COR-L47 (cell line): ENCODE data around the gene TMEM191C.
"Not testable (repeated sequence)": the region's sequence is repeated elsewhere in the genome, so short reads cannot be mapped to it uniquely, and the experiment has no call there.

Experiments
- DNase-seq: peaks from one replicate; lab custom pipeline; 2025; lab: John Stamatoyannopoulos, UW

Gene TMEM191C

DNA sequence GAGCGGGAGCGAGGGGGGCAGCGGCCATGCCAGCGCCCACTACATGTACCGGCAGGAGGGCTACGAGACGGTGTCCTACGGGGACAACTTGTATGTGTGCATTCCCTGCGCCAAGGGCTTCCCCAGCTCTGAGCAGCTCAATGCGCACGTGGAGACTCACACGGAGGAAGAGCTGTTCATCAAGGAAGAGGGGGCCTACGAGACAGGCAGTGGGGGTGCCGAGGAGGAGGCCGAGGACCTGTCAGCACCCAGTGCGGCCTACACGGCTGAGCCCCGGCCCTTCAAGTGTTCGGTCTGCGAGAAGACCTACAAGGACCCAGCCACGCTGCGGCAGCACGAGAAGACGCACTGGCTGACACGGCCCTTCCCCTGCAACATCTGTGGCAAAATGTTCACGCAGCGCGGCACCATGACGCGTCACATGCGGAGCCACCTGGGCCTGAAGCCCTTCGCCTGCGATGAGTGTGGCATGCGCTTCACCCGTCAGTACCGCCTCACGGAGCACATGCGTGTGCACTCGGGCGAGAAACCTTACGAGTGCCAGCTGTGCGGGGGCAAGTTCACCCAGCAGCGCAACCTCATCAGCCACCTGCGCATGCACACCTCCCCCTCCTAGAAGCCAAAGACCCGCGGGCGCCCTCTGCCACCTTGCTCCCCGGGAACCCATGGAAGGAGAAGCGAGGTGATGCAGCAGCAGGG lies 20.9 kb upstream of the TMEM191C start:
- no peak for DNase-seq

DNA sequence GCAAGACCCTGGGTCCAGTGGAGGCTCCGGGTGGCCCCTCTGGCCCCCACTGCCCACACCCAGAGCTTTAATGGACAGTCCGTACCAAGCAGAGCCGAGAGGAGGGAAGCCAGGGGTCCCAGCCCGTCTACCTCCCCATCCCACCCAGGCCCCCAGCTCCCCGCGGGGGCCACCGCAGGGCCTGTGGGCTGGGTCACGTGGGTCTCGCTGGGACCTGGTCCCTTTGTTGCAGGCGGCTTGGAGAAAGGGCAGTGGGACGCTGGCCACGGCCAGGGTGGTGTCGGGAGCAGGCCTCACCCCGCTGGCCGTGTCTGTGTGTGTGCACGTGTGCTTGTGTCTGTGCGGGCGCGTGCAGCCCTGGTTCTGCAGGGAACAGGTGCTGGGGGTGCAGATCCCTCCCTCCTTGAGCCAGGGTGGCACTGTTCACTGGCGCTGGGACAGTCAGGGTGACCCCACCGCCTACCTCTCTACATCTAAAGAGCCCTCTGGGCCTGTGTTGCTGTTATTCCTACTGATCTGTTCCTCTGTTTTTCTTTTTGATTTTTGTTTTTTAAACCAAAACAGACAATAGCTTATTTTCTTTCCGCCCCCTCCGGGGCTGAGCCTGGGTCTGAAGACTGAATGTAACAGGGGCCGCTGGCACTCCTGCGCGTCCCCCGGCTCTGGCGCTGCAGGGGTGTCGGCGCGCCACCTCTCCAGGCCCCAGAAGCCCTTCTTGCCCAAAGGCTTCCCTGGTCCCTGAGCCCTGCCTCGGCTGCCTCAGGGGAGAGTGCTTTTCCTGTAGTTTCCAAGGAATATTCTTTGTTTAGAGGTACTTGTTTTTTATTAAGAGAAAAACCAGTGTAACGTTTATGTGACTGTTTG lies 20.1 kb upstream of the TMEM191C start:
- DNase-seq: no peak

GRCh38 chr22:21447694-21448402 lies 19.3 kb upstream of the TMEM191C start:
- no peak for DNase-seq

- DNase-seq: no peak
These were observed 18.4 kb upstream of the TMEM191C start for GRCh38 chr22:21448627-21449416.

GRCh38 chr22:21449531-21450319 lies 17.5 kb upstream of the TMEM191C start:
- DNase-seq: no peak

- no peak for DNase-seq
These were observed 16.8 kb upstream of the TMEM191C start for GRCh38 chr22:21450320-21450831.

- no peak for DNase-seq
These were observed 16.3 kb upstream of the TMEM191C start for GRCh38 chr22:21450858-21451353.

- DNase-seq: no peak
These were observed 15.4 kb upstream of the TMEM191C start for GRCh38 chr22:21451545-21452520.

DNA sequence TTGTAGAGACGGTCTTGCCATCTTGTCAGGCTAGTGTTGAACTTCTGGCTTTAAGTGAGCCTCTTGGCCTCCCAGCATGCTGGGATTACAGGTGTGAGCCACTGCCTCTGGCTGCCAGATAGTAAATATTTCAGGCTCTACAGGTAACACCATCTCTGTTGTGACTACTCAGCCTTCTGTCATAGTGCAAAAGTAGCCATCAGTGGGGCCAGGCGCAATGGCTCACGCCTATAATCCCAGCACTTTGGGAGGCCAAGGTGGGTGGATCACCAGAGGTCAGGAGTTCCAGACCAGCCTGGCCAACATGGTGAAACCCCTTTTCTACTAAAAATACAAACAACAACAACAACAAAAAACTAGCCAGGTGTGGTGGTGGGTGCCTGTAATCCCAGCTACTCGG lies 14.5 kb upstream of the TMEM191C start:
- DNase-seq: not testable (repeated sequence)

- not testable (repeated sequence) for DNase-seq
These were observed 12.2 kb upstream of the TMEM191C start for GRCh38 chr22:21454998-21455333.

- no peak for DNase-seq
These were observed 11.7 kb upstream of the TMEM191C start for GRCh38 chr22:21455334-21456089.

DNA sequence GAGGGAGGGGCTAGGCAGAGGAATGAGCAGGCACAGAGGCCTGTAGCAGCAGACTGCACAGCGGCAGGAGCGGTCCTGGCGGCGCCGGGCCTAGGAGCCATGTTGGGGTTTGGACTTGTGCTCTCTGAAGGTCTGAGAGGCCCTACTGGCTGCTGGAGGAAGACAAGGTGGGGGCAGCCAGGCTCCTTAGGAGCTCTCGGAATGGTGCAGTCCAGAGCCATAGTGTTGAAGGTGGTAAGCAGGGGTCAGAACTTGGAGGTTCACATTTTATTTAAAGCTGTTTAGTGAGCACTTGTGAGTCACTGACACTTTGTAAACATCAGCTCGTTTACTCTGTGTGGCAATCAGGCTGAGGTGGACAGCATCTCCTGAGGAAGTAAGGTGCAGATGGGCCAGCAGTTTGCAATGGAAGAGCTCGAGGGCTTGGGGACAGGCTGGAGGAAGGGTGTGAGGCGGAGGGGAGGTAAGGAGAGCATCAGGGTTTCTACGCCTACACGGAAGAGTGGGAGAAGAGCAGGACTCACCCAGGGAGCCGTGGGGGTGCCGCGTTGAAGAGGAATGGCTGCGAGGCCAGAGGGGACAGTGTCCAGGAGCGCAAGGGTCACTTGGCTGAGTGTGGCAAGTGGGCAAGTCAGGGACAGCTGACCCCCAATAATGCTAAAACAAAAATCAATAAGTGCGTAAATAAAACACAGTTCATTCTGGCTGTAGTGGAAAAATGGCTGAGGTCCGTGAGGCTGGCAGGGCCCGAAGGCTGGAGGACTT lies 10.0 kb upstream of the TMEM191C start:
- DNase-seq: no peak

DNA sequence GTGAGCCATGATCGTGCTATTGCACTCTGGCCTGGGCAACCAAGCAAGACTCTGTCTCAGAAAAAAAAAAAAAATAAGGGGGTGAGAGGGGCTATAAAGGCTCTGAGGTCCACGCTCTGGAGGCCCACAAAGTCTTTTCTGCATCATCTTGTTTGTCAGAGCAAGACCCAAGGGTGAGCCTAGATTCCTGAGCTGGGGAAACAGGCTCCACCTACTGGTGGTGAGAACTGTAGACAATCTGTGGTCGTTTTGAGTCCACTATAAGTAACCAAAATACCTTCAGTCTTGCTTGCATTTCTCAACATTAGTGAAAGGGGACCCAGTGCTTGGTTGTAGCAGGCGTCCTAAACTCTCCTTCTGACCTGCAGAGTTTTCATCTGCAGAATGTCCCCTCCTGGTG lies 4.5 kb upstream of the TMEM191C start:
- not testable (repeated sequence) for DNase-seq

GRCh38 chr22:21468194-21469096 lies 1.3 kb downstream of the TMEM191C start:
- DNase-seq: not testable (repeated sequence)

DNA sequence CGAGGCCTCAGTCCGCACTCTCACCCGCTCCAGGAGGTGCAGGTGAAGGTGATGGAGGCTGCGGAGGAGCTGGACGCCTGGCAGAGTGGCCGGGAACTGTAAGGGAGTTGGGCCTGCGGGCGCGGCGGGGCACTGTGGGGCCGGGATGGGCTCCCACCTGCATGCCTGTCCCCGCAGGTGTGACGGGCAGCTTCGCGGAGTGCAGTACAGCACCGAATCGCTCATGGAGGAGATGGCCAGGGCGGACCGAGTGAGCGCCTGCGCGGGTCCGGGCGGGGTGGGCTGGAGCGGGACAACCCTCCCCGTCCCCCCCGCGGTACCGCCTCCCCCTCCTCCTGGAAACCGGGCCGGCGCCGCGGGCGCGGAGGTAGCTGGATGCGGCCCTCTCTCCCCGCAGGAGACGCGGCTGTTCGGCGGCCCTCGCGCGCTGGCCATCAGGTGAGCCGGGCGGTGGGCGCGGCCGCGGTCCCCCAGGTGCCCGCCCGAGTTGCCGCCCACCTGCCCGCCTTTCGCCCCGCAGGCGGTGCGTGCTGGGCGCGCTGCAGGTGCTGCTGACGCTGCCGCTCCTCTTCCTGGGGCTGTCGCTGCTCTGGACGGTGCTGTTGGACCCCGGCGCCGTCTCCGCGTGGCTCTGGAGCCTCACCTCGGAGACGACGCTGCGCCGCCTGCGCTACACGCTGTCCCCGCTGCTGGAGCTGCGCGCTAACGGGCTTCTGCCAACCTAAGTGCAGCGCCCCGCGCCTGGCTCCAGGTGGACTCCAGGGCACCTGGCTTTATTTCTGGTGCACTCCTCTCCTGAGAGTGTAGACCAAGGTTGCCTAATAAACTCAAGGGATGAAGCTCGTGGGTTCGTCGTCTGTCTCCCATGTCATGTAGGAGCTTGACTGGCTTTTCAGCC lies 2.2 kb downstream of the TMEM191C start:
- not testable (repeated sequence) for DNase-seq

GRCh38 chr22:21472984-21473383 lies 5.8 kb downstream of the TMEM191C start:
- not testable (repeated sequence) for DNase-seq
